Measurements from ENCODE around the gene SLFN12.

DNA sequence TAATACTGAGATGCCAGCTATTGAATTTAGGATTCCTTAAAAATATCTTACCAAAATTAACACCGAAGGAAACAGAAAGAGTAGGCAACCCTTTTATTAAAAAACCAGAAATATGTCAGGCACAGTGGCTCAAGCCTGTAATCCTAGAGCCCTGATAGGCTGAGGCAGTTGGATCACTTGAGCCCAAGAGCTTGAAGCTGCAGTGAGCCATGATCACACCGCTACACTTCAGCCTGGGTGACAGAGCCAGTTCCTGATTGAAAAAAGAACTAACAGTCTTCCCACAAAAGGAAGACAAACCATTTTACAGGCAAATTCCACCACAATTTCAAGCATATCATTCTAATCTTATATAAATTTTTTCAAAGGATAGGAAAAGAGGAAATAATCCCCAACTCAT, 15.6 kb downstream of the SLFN12 start:
- TF ChIP-seq ZNF274 (IDR thresholded peaks at IDR 0.05; ENCODE audit: low read depth, low read length) (no peak), YY1 (IDR thresholded peaks at IDR 0.05; ENCODE audit: insufficient read depth, insufficient read length) (no peak)
